DND-41 (cell line): ENCODE data around the gene GADL1.

Experiments
- ATAC-seq: fragments of 200-7000 bp; cut with Tn5 transposase; 3 replicates; pipeline ENCODE4 v1.9.1; 2021; ENCODE audit warnings: low read depth; ENCODE audit not compliant: insufficient read depth
- DNase-seq: peaks from one replicate; pipeline ENCODE4 v3.0.0-alpha.2; 2020
- H2AFZ ChIP-seq: 2 replicates; pipeline ENCODE4 v1.6.0; 2012; ENCODE audit warnings: low read depth, low read length
- H3K27ac ChIP-seq: 2 replicates; pipeline ENCODE4 v1.5.1; 2012; ENCODE audit warnings: low read length, inconsistent platforms
- H3K27me3 ChIP-seq: fragments of 200-600 bp; sonication (generic); 2 replicates; pipeline ENCODE4 v1.6.0; 2012; ENCODE audit warnings: low read length, mild to moderate bottlenecking, inconsistent platforms; ENCODE audit not compliant: insufficient read depth, poor library complexity
- H3K36me3 ChIP-seq: 2 replicates; pipeline ENCODE4 v1.5.1; 2012; ENCODE audit warnings: low read length, inconsistent platforms; ENCODE audit not compliant: insufficient read depth
- H3K4me1 ChIP-seq: 2 replicates; pipeline ENCODE4 v1.5.1; 2012; ENCODE audit warnings: mild to moderate bottlenecking, low read length; ENCODE audit not compliant: insufficient read depth
- H3K4me2 ChIP-seq: 2 replicates; pipeline ENCODE4 v1.6.0; 2012; ENCODE audit warnings: mild to moderate bottlenecking, moderate library complexity, low read length, inconsistent platforms; ENCODE audit not compliant: insufficient read depth
- H3K4me3 ChIP-seq, 2 experiments: fragments of 200-600 bp in 1 of 2; shearing (Covaris generic) in 1 of 2; 2 replicates each; pipeline ENCODE4 v1.5.1; 2012 to 2016; ENCODE audit warnings: inconsistent platforms in 2 of 2, low read length in 2 of 2, mild to moderate bottlenecking in 2 of 2, low read depth in 1 of 2, moderate library complexity in 1 of 2
- H3K79me2 ChIP-seq: 2 replicates; pipeline ENCODE4 v1.6.0; 2012; ENCODE audit warnings: low read length, inconsistent platforms; ENCODE audit not compliant: insufficient read depth
- H3K9ac ChIP-seq: 2 replicates; pipeline ENCODE4 v1.6.0; 2012; ENCODE audit warnings: low read depth, mild to moderate bottlenecking, inconsistent platforms, low read length, moderate library complexity
- H3K9me3 ChIP-seq: 2 replicates; pipeline ENCODE4 v1.5.1; 2012; ENCODE audit warnings: low read length, moderate library complexity, mild to moderate bottlenecking, inconsistent platforms; ENCODE audit not compliant: insufficient read depth, severe bottlenecking
- H4K20me1 ChIP-seq: 2 replicates; pipeline ENCODE4 v1.6.0; 2012; ENCODE audit warnings: low read length; ENCODE audit not compliant: insufficient read depth
- CTCF ChIP-seq: IDR thresholded peaks from 2 replicates; pipeline ENCODE4 v1.5.1; 2012; ENCODE audit warnings: borderline replicate concordance, low read length, moderate library complexity, mild to moderate bottlenecking; ENCODE audit not compliant: poor library complexity, severe bottlenecking; ENCODE audit errors: extremely low read depth
- EZH2 ChIP-seq: IDR thresholded peaks from 3 replicates; pipeline ENCODE4 v1.6.1; 2012; ENCODE audit warnings: borderline replicate concordance, low read depth, mild to moderate bottlenecking, moderate library complexity, low read length, inconsistent platforms; ENCODE audit not compliant: severe bottlenecking

Gene GADL1

GRCh38 chr3:30864836-30865235 lies 29.6 kb downstream of the GADL1 start:
- no peaks in the 10 kb centered on the region for H4K20me1 ChIP-seq
- no peaks in the 10 kb centered on the region for H3K27me3 ChIP-seq
- H3K79me2 ChIP-seq = no peaks in the 10 kb centered on the region
- H3K4me3 ChIP-seq = no peak overlapping the region
- DNase-seq (no peak), ATAC-seq (no peak)
- H2AFZ ChIP-seq = no peak overlapping the region
- TF ChIP-seq CTCF (no peak), EZH2 (no peak)
- H3K9me3 ChIP-seq = no peaks in the 10 kb centered on the region
- no peaks in the 10 kb centered on the region for H3K36me3 ChIP-seq
- no peak overlapping the region for H3K27ac ChIP-seq
- H3K4me1 ChIP-seq = no peaks in the 10 kb centered on the region
- no peak overlapping the region for H3K4me2 ChIP-seq
- no peak overlapping the region for H3K9ac ChIP-seq

- no peak overlapping the region for H3K9ac ChIP-seq
- no peaks in the 10 kb centered on the region for H3K36me3 ChIP-seq
- no peaks in the 10 kb centered on the region for H3K9me3 ChIP-seq
- TF ChIP-seq CTCF (no peak), EZH2 (no peak)
- ATAC-seq = no peak
- H3K27ac ChIP-seq = no peak overlapping the region
- H2AFZ ChIP-seq = no peak overlapping the region
- no peaks in the 10 kb centered on the region for H3K4me1 ChIP-seq
- H4K20me1 ChIP-seq = no peaks in the 10 kb centered on the region
- no peaks in the 10 kb centered on the region for H3K27me3 ChIP-seq
- H3K4me2 ChIP-seq = no peak overlapping the region
- H3K79me2 ChIP-seq = no peaks in the 10 kb centered on the region
- no peak for DNase-seq
- H3K4me3 ChIP-seq = no peak overlapping the region
These were observed 30.3 kb downstream of the GADL1 start for GRCh38 chr3:30864132-30864531.

DNA sequence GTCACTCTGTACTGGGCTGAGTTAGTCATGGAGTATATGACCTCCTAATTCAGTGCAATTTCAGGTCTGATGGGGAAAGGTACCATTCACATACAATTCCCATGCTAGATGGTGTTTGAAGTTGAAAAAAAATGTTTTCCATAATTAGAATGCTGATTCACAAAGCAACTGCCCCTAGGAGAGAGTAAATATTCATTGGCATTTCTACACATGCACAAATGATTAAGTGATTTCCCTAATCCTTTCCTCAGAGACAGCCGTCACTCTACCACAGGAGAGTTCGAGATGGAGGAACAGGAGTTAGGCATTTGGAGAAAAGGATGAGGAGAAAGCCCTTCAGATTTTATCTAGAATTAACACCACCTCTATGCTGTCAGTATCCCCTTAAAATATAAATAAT lies 32.5 kb downstream of the GADL1 start:
- H3K4me1 ChIP-seq = no peaks in the 10 kb centered on the region
- H3K9me3 ChIP-seq = no peaks in the 10 kb centered on the region
- no peak for TF ChIP-seq EZH2
- no peak for TF ChIP-seq CTCF
- H3K79me2 ChIP-seq = no peaks in the 10 kb centered on the region
- ATAC-seq (no peak), DNase-seq (no peak)
- H3K27ac ChIP-seq = no peak overlapping the region
- no peak overlapping the region for H3K9ac ChIP-seq
- no peaks in the 10 kb centered on the region for H3K27me3 ChIP-seq
- no peak overlapping the region for H2AFZ ChIP-seq
- no peaks in the 10 kb centered on the region for H4K20me1 ChIP-seq
- no peaks in the 10 kb centered on the region for H3K36me3 ChIP-seq
- H3K4me3 ChIP-seq = no peak overlapping the region
- no peak overlapping the region for H3K4me2 ChIP-seq

DNA sequence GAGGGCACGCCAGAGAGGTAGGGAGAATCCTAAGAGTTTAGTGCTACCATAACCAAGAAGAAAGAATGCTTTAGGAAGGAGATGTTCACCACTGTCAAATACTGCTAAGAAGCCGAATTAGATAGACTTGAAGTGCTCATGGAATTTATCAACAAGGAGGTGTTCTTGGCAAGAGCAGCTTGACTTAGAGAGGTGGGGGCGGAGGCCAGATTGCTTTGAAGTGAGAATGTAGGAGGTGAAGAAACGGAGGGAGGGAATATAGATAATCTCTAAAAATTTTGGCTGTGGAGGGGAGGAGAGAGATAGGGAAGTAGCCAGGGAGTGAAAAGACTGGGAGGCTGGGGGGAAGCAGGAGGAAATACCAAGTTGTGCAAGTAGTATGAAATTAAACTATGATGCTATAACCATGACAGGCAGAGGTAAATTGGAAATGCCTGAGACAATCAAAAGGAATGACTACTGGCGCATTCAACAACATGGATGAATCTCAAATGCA lies 35.5 kb downstream of the GADL1 start:
- TF ChIP-seq EZH2 (no peak), CTCF (no peak)
- Histone ChIP-seq H4K20me1 (no peaks in the 10 kb centered on the region), H2AFZ (no peak overlapping the region), H3K9me3 (no peaks in the 10 kb centered on the region), H3K4me2 (no peak overlapping the region), H3K4me1 (no peaks in the 10 kb centered on the region), H3K27ac (no peak overlapping the region), H3K79me2 (no peaks in the 10 kb centered on the region), H3K36me3 (no peaks in the 10 kb centered on the region), H3K4me3 (no peak overlapping the region), H3K27me3 (no peaks in the 10 kb centered on the region), H3K9ac (no peak overlapping the region)
- ATAC-seq (no peak), DNase-seq (no peak)
